GM12878 (cell line): ENCODE data around the gene POC1B. TPM values are rescaled to one million over a fixed set of nuclear protein-coding genes. Genes with fewer than 3 reads are reported as not detected.

Experiments used
- ATAC-seq: fragments of 200-7000 bp; cut with Tn5 transposase; 3 replicates; pipeline ENCODE4 v1.9.1; 2020; ENCODE audit warnings: mild to moderate bottlenecking, moderate library complexity
- BruUV-seq: library from RNA; stranded (reverse); fragments of 400-500 nt; replicated peaks from 2 replicates; lab custom pipeline; 2021; lab: Mats Ljungman, UMichigan
- CTCF ChIA-PET: fragments of 300-600 bp; sonication (Branson Sonifier 250); formaldehyde crosslinking; extraction: SDS; loops from one replicate; lab custom pipeline; 2021; ENCODE audit warnings: inconsistent platforms; lab: Yijun Ruan, JAX
- POLR2A ChIA-PET: fragments of 350-600 bp; formaldehyde crosslinking; extraction: SDS; loops from one replicate; lab custom pipeline; 2021; ENCODE audit warnings: inconsistent platforms; lab: Charles Lee
- RAD21 ChIA-PET: fragments of 300-600 bp; sonication (Branson Sonifier 250); formaldehyde crosslinking; loops from one replicate; lab custom pipeline; 2023; ENCODE audit warnings: antibody characterized with exemption; ENCODE audit not compliant: unreplicated experiment; lab: Charles Lee
- SMC1A ChIA-PET: fragments of 300-600 bp; sonication (Branson Sonifier 250); formaldehyde crosslinking; loops from one replicate; lab custom pipeline; 2023; ENCODE audit not compliant: unreplicated experiment, uncharacterized antibody; lab: Charles Lee
- DNase-seq: peaks from one replicate; pipeline ENCODE4 v3.0.0-alpha.2; 2011; ENCODE audit warnings: low read depth, low spot score
- FAIRE-seq: peaks from 3 replicates; lab custom pipeline; 2011; peaks lifted over from hg19 to GRCh38; lab: Jason Lieb, UNC
- H2AFZ ChIP-seq: 2 replicates; pipeline ENCODE4 v1.6.0; 2011; ENCODE audit warnings: low read depth, low read length, control low read depth; ENCODE audit not compliant: control insufficient read depth
- H3K27ac ChIP-seq: 2 replicates; pipeline ENCODE4 v1.5.1; 2011; ENCODE audit warnings: control low read depth; ENCODE audit not compliant: control insufficient read depth, insufficient read depth
- H3K27me3 ChIP-seq, 2 experiments: replicated peaks in 1 of 2; 2 replicates each; pipeline versions ENCODE4 v1.6.0 to v1.6.1; 2011; ENCODE audit warnings: low read length in 1 of 2; ENCODE audit not compliant: control insufficient read depth in 2 of 2, insufficient read depth in 2 of 2
- H3K36me3 ChIP-seq, 2 experiments: 2 replicates each; pipeline ENCODE4 v1.5.1; 2011; ENCODE audit warnings: low read length in 1 of 2; ENCODE audit not compliant: control insufficient read depth in 2 of 2, insufficient read depth in 2 of 2
- H3K4me1 ChIP-seq: 2 replicates; pipeline ENCODE4 v1.6.1; 2011; ENCODE audit warnings: mild to moderate bottlenecking, low read length, moderate library complexity, mixed read lengths; ENCODE audit not compliant: control insufficient read depth, insufficient read depth
- H3K4me2 ChIP-seq: 2 replicates; pipeline ENCODE4 v1.6.0; 2011; ENCODE audit warnings: control low read depth; ENCODE audit not compliant: control insufficient read depth, insufficient read depth
- H3K4me3 ChIP-seq: fragments of 200-600 bp; sonication (generic); 2 replicates; pipeline ENCODE4 v1.5.1; 2016
- H3K79me2 ChIP-seq: 2 replicates; pipeline ENCODE4 v1.6.0; 2011; ENCODE audit warnings: low read length; ENCODE audit not compliant: control insufficient read depth, insufficient read depth
- H3K9ac ChIP-seq: 2 replicates; pipeline ENCODE4 v1.8.0; 2011; ENCODE audit warnings: low read length, control low read depth, mixed read lengths; ENCODE audit not compliant: control insufficient read depth, insufficient read depth
- H3K9me3 ChIP-seq: replicated peaks from 3 replicates; pipeline ENCODE4 v1.5.1; 2011; ENCODE audit warnings: mild to moderate bottlenecking, low read length; ENCODE audit not compliant: control insufficient read depth, insufficient read depth
- H4K20me1 ChIP-seq: 2 replicates; pipeline ENCODE4 v1.6.0; 2011; ENCODE audit not compliant: control insufficient read depth, insufficient read depth
- CREB1 ChIP-seq: IDR thresholded peaks from 2 replicates; pipeline ENCODE4 v1.6.1; 2012; ENCODE audit warnings: low read depth, mild to moderate bottlenecking, inconsistent platforms
- EP300 ChIP-seq, 2 experiments: fragments of 150-350 bp in 1 of 2; IDR thresholded peaks; 2 replicates each; pipeline ENCODE4 v1.6.1; 2011 to 2012; ENCODE audit warnings: low read depth in 2 of 2, low read length in 2 of 2, borderline replicate concordance in 1 of 2, improper control_type of control experiment in 1 of 2, inconsistent platforms in 1 of 2; ENCODE audit not compliant: control insufficient read depth in 1 of 2
- STAT1 ChIP-seq: fragments of 450-650 bp; conservative IDR thresholded peaks from 2 replicates; pipeline ENCODE4 v1.6.1; 2014; ENCODE audit warnings: antibody characterized with exemption, mild to moderate bottlenecking
- STAT3 ChIP-seq: IDR thresholded peaks from 2 replicates; pipeline ENCODE4 v1.6.1; 2011; ENCODE audit warnings: low read depth, low read length, improper control_type of control experiment
- TCF3 ChIP-seq: IDR thresholded peaks from 2 replicates; pipeline ENCODE4 v1.6.1; 2012; ENCODE audit warnings: low read depth, mild to moderate bottlenecking, low read length, borderline replicate concordance; ENCODE audit not compliant: insufficient read depth
- WGBS: methylation state at CpG from one replicate; pipeline ENCODE4 v1.1.6; 2016; ENCODE audit warnings: low lambda C conversion rate; ENCODE audit not compliant: insufficient replicate concordance, insufficient coverage; ENCODE audit errors: missing lambda C conversion rate; 5-methylcytosine and 5-hydroxymethylcytosine counted together
- in situ Hi-C: fragments of 300-500 bp; cut with MboI; formaldehyde crosslinking; loops from 9 replicates; pipeline ENCODE4 v1.14.3; 2018; ENCODE audit warnings: mixed read lengths
- intact Hi-C: fragments of 100-400 bp; cut with micrococcal nuclease; formaldehyde crosslinking; loops from one replicate; pipeline ENCODE4 v1.14.2; 2022; ENCODE audit not compliant: unreplicated experiment
- polyA plus RNA-seq, 11 experiments: library from polyadenylated mRNA; depleted of rRNA in 4 of 11; unstranded in 6 of 11; stranded (reverse) in 5 of 11; fragments of >200 nt; fragmentation: Nextera tagmentation in 4 of 11; fragmentation: Illumina TruSeq in 1 of 11; extraction: Ambion mirVana in 4 of 11; extraction: Trizol in 1 of 11; gene quantifications; 1 replicate in 1 of 11; 2 replicates in 10 of 11; pipeline versions ENCODE4 v1.2.1 to v1.2.3, GENCODE V29; 2011 to 2016; ENCODE audit warnings: inconsistent platforms in 2 of 11, missing spikeins in 2 of 11, low read depth in 1 of 11
- total RNA-seq, 4 experiments: library from RNA; depleted of rRNA in 3 of 4; stranded (reverse); fragments of >200 nt in 3 of 4; fragmentation: Illumina TruSeq in 1 of 4; extraction: Trizol in 1 of 4; gene quantifications; 2 replicates each; pipeline versions ENCODE4 v1.2.1 to v1.2.3, GENCODE V29; 2013 to 2021
- TF ChIP-seq, protein P1 (sequence below): fragments of 450-650 bp; formaldehyde crosslinking; IDR thresholded peaks from 2 replicates; pipeline ENCODE4 v1.4.0; 2020; ENCODE audit warnings: mild to moderate bottlenecking, moderate library complexity

POC1B gene
- total and polyA plus RNA-seq, 10 of the 15 experiments (the other 5 are each of a cell fraction or from before 2014, with no cell fraction given): 4.4 to 17.8 (median 11.3) TPM

DNA sequence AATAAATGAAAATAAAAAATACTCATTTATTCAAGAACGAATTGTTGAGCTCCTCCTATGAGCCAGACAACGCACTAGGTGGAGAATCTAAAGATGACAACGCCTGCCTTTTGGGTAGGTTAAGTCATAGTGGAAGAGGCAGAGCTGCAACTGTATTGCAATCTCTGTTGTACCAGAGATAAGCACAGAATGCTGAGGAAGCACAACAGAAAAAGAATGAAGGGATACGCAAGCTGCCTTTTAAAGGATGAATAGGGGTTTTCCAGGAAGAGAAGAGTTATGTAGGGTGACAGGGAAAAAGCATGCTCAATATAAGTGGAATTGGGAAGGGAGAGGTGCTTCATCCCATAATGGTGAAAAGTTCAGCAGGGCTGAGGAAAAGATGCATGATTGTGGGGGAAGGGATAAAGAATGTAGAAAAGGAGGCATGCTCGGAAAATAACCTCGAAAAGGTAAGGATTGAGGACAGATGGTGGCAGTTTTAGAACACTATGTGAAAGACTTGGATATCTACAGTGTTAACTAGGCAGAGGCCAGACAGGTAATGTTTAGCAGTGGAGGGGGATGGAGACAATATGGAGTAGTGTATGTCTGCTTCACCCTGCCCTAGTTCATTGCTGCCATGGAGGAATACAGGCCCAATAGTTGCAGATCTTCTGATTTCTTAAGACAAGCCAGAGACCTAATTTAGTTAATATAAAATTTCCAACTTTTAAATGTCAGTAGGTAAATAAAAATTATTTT lies 109.6 kb downstream of the POC1B start:
- ChIA-PET POLR2A (no interaction called here), CTCF (interaction anchor here (0.6 kb wide), 1 partner anchor 366 kb away, joined by 3 read pairs; no protein-coding TSS in a partner anchor), RAD21 (no interaction called here), SMC1A (no interaction called here)
- no peaks in the 10 kb centered on the region for H3K36me3 ChIP-seq
- H3K9ac ChIP-seq: no peak overlapping the region
- no peaks in the 10 kb centered on the region for H3K79me2 ChIP-seq
- ATAC-seq (no peak), DNase-seq (no peak), FAIRE-seq (no peak)
- no peak overlapping the region for H3K4me3 ChIP-seq
- 81% methylated on average over 6 of the region's 6 CpGs for WGBS
- in situ Hi-C loops (no loop called here), intact Hi-C loops (no loop called here)
- TF ChIP-seq CREB1 (no peak), STAT3 (no peak), EP300 (IDR thresholded peaks at IDR 0.05; ENCODE audit: borderline replicate concordance in 1 of 2, control insufficient read depth in 1 of 2, low read depth in 2 of 2, low read length in 2 of 2) (no peak), STAT1 (no peak), TCF3 (no peak)
- TF ChIP-seq, protein P1, sequence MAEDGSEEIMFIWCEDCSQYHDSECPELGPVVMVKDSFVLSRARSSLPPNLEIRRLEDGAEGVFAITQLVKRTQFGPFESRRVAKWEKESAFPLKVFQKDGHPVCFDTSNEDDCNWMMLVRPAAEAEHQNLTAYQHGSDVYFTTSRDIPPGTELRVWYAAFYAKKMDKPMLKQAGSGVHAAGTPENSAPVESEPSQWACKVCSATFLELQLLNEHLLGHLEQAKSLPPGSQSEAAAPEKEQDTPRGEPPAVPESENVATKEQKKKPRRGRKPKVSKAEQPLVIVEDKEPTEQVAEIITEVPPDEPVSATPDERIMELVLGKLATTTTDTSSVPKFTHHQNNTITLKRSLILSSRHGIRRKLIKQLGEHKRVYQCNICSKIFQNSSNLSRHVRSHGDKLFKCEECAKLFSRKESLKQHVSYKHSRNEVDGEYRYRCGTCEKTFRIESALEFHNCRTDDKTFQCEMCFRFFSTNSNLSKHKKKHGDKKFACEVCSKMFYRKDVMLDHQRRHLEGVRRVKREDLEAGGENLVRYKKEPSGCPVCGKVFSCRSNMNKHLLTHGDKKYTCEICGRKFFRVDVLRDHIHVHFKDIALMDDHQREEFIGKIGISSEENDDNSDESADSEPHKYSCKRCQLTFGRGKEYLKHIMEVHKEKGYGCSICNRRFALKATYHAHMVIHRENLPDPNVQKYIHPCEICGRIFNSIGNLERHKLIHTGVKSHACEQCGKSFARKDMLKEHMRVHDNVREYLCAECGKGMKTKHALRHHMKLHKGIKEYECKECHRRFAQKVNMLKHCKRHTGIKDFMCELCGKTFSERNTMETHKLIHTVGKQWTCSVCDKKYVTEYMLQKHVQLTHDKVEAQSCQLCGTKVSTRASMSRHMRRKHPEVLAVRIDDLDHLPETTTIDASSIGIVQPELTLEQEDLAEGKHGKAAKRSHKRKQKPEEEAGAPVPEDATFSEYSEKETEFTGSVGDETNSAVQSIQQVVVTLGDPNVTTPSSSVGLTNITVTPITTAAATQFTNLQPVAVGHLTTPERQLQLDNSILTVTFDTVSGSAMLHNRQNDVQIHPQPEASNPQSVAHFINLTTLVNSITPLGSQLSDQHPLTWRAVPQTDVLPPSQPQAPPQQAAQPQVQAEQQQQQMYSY: no peak
- no peak overlapping the region for H3K27ac ChIP-seq
- H3K4me2 ChIP-seq: no peak overlapping the region
- no peaks in the 10 kb centered on the region for H3K9me3 ChIP-seq
- no peaks in the 10 kb centered on the region for H3K27me3 ChIP-seq
- H4K20me1 ChIP-seq: no peaks in the 10 kb centered on the region
- H2AFZ ChIP-seq: no peak overlapping the region
- BruUV-seq: no TSS peak
- no peaks in the 10 kb centered on the region for H3K4me1 ChIP-seq
